ENCODE results near the gene CLDN10.

DNA sequence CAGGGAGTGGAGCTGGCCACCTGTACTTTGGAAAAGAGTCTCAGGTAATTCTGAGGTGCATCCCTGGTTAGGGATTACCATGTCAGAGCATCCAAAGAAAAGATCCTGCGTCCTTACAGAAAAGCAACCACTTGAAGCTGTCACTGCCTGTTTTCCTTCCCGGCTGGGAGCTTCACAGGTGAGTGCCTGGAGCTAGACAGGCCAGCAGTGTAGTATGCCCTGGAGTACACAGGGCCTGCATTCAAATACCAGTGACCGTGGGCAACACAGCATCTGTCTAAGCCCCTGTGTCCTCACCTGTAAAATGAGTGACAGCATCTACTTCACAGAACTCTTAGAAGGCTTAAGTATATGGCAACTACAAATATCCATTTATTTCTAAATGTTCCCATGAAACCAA lies 63.0 kb downstream of the CLDN10 start:
- TF ChIP-seq, protein P1, sequence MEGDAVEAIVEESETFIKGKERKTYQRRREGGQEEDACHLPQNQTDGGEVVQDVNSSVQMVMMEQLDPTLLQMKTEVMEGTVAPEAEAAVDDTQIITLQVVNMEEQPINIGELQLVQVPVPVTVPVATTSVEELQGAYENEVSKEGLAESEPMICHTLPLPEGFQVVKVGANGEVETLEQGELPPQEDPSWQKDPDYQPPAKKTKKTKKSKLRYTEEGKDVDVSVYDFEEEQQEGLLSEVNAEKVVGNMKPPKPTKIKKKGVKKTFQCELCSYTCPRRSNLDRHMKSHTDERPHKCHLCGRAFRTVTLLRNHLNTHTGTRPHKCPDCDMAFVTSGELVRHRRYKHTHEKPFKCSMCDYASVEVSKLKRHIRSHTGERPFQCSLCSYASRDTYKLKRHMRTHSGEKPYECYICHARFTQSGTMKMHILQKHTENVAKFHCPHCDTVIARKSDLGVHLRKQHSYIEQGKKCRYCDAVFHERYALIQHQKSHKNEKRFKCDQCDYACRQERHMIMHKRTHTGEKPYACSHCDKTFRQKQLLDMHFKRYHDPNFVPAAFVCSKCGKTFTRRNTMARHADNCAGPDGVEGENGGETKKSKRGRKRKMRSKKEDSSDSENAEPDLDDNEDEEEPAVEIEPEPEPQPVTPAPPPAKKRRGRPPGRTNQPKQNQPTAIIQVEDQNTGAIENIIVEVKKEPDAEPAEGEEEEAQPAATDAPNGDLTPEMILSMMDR (IDR thresholded peaks at IDR 0.05 in 4 of 5, conservative IDR thresholded peaks at IDR 0.05 in 1 of 5), result no peak
- TF ChIP-seq POLR2A (IDR thresholded peaks at IDR 0.05), result no peak
